Effector memory CD8-positive, alpha-beta T cell (primary cell): ENCODE measurements around the gene FERD3L.

Experiments
- ATAC-seq: fragments of 150-1000 bp; cut with Tn5 transposase; replicated peaks from 2 replicates; pipeline ENCODE4 v1.10.0; 2021; ENCODE audit warnings: mild to moderate bottlenecking, moderate library complexity
- DNase-seq, 3 experiments: peaks; one replicate each; pipeline ENCODE4 v3.0.0; 2021
- H3K27ac Mint-ChIP-seq, 2 donors: one replicate each; pipeline ENCODE4 v1.8.0; 2022; ENCODE audit warnings: mild to moderate bottlenecking in 2 of 2, mixed read lengths in 2 of 2, moderate library complexity in 2 of 2
- H3K27me3 Mint-ChIP-seq, 2 donors: one replicate each; pipeline ENCODE4 v1.8.0; 2022; ENCODE audit warnings: mixed read lengths in 2 of 2
- H3K36me3 Mint-ChIP-seq: one replicate; pipeline ENCODE4 v1.8.0; 2022; ENCODE audit warnings: mild to moderate bottlenecking, moderate library complexity, mixed read lengths; ENCODE audit not compliant: insufficient read depth
- H3K4me1 Mint-ChIP-seq, 2 donors: one replicate each; pipeline ENCODE4 v1.8.0; 2022; ENCODE audit warnings: low read depth in 2 of 2, mixed read lengths in 2 of 2
- H3K4me3 Mint-ChIP-seq, 2 donors: one replicate each; pipeline ENCODE4 v1.8.0; 2022; ENCODE audit warnings: mild to moderate bottlenecking in 2 of 2, mixed read lengths in 2 of 2, moderate library complexity in 2 of 2
- H3K9me3 Mint-ChIP-seq, 2 donors: one replicate each; pipeline ENCODE4 v1.8.0; 2022; ENCODE audit warnings: mixed read lengths in 2 of 2

Gene FERD3L

GRCh38 chr7:19101909-19102308, 43.3 kb downstream of the FERD3L start:
- H3K4me3 Mint-ChIP-seq = no peak overlapping the region
- H3K27me3 Mint-ChIP-seq = peaks cover 22 to 25% of the 10 kb centered on the region in 2 donors
- ATAC-seq (no peak), DNase-seq (no peak)
- no peaks in the 10 kb centered on the region for H3K9me3 Mint-ChIP-seq
- no peaks in the 10 kb centered on the region for H3K36me3 Mint-ChIP-seq
- H3K4me1 Mint-ChIP-seq = peaks cover 0 to 2% of the 10 kb centered on the region in 2 donors
- H3K27ac Mint-ChIP-seq = no peak overlapping the region

DNA sequence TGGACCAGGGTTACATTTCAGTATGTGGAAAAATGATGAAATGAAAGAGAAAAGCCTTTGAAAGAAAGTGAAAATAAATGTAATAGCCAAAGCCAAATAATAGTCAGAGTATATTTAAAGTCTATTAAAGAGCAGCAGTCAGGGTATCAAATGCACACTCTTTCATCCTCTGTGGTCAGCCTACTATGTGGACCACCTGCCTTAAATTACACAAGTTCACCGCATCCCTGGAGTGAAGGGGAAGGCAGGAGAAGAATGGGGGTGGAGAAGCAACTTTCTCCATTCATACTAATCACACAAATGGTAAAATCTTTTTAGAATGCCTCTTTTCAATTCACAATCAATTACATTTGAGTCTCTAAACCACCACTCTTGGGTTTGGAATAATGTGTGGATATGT, 43.7 kb downstream of the FERD3L start:
- Mint-ChIP-seq H3K4me3 (no peak overlapping the region), H3K36me3 (no peaks in the 10 kb centered on the region), H3K27ac (no peak overlapping the region), H3K9me3 (no peaks in the 10 kb centered on the region), H3K4me1 (peaks cover 0 to 2% of the 10 kb centered on the region in 2 donors), H3K27me3 (peaks cover 19 to 20% of the 10 kb centered on the region in 2 donors)
- no peak for DNase-seq
- ATAC-seq = no peak

- DNase-seq (no peak), ATAC-seq (no peak)
- Mint-ChIP-seq H3K4me1 (no peaks in the 10 kb centered on the region), H3K27me3 (peaks cover 8 to 9% of the 10 kb centered on the region in 2 donors), H3K9me3 (no peaks in the 10 kb centered on the region), H3K4me3 (no peak overlapping the region), H3K36me3 (no peaks in the 10 kb centered on the region), H3K27ac (no peak overlapping the region)
Measured at GRCh38 chr7:19099924-19100323, 45.3 kb downstream of the FERD3L start.

- DNase-seq = no peak
- no peak for ATAC-seq
- H3K9me3 Mint-ChIP-seq = no peaks in the 10 kb centered on the region
- no peaks in the 10 kb centered on the region for H3K36me3 Mint-ChIP-seq
- H3K4me1 Mint-ChIP-seq = no peaks in the 10 kb centered on the region
- H3K27me3 Mint-ChIP-seq = peaks cover 8 to 9% of the 10 kb centered on the region in 2 donors
- H3K27ac Mint-ChIP-seq = no peak overlapping the region
- no peak overlapping the region for H3K4me3 Mint-ChIP-seq
Measured at GRCh38 chr7:19099194-19099593, 46.0 kb downstream of the FERD3L start.

GRCh38 chr7:19098510-19098909, 46.7 kb downstream of the FERD3L start:
- ATAC-seq = no peak
- no peaks in the 10 kb centered on the region for H3K36me3 Mint-ChIP-seq
- H3K27me3 Mint-ChIP-seq = peaks cover 8 to 9% of the 10 kb centered on the region in 2 donors

DNA sequence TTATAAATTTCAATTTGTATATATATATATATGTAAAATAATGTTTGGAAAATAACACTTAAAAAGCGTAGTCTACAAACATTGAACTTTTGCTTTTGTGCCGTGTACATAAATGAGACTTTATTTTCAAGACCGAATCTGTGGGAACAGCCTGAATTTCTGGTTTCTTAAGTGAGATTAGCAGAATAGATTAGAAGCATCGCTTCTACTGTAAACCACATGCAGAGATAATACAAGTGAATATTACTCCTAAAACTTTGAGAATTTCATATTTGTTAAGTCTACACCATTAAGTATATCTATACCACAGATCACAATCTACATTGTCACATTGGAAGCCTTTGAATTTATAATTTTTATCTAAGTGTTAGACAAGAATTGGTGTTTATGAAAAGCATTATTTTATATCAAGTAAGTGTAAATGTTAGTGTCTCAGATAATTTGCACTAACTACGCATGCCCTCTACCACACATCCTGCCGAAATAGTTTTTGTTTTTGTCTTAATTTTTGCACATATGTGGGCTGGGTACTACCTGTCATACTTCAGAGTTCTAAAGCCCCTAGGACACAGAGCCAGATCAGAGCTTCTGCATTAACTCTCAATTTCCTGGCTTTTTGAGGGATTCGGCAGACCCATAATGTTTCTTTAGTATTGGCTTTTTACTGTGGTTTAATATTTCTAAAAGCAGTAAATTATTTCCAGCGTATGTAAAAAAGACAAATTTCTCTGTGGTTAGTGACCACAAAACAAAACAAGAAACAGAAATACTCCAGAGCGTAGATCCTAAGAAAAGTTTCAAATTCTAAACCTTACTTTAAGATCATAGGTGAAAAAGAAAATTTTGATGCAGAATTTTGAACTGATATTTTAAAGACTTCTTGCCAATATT, 47.8 kb downstream of the FERD3L start:
- no peak overlapping the region for H3K4me3 Mint-ChIP-seq
- H3K9me3 Mint-ChIP-seq = no peaks in the 10 kb centered on the region
- H3K27ac Mint-ChIP-seq = no peak overlapping the region
- H3K36me3 Mint-ChIP-seq = no peaks in the 10 kb centered on the region
- ATAC-seq = no peak
- no peak for DNase-seq
- H3K27me3 Mint-ChIP-seq = no peaks in the 10 kb centered on the region
- no peaks in the 10 kb centered on the region for H3K4me1 Mint-ChIP-seq

More at GRCh38 chr7:19098510-19098909, 46.7 kb downstream of the FERD3L start:
- H3K9me3 Mint-ChIP-seq = no peaks in the 10 kb centered on the region
- no peak for DNase-seq
- no peak overlapping the region for H3K4me3 Mint-ChIP-seq
- no peak overlapping the region for H3K27ac Mint-ChIP-seq
- no peaks in the 10 kb centered on the region for H3K4me1 Mint-ChIP-seq

DNA sequence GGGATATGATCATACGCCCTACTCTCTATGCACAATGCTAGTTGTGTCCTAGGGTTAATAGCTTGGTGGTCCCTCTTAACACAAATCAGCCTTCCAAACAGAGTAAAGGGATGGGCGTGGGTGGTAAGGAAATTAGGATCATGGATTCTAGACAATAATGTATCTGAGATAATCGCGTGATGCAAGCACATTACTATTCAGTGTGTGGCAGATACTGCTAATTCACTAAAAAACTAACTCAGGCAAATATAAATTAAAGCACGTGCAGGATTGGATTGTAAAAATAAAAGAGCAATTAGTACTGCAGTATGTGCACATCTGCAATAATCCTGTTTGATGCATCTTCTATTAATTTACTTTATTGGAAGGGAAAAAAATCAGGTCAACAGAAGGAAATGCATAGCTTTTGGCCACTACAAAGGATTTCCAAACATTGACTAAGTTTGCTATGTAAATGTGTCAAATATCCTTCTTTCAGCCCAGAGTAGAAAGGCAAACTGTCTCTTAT, 49.8 kb downstream of the FERD3L start:
- no peaks in the 10 kb centered on the region for H3K9me3 Mint-ChIP-seq
- H3K4me3 Mint-ChIP-seq = no peak overlapping the region
- no peaks in the 10 kb centered on the region for H3K4me1 Mint-ChIP-seq
- no peak overlapping the region for H3K27ac Mint-ChIP-seq
- ATAC-seq = no peak
- H3K36me3 Mint-ChIP-seq = no peaks in the 10 kb centered on the region
- no peak for DNase-seq
- H3K27me3 Mint-ChIP-seq = no peaks in the 10 kb centered on the region
